Right atrium auricular region (tissue), 2 donors: Measurements from ENCODE around the gene ASS1. TPM values are rescaled to one million over a fixed set of nuclear protein-coding genes. Genes with fewer than 3 reads are reported as not detected.

Experiments used
- DNase-seq: peaks from one replicate; pipeline ENCODE4 v3.0.0-alpha.2; 2019; ENCODE audit warnings: low spot score
- H3K27ac ChIP-seq, 2 donors: fragments of 200-600 bp; sonication (generic); 1 replicate in 1 of 2; 2 replicates in 1 of 2; pipeline ENCODE4 v1.5.1; 2016 to 2019
- H3K27me3 ChIP-seq, 2 donors: fragments of 200-600 bp; sonication (generic); one replicate each; pipeline versions ENCODE4 v1.5.1 to v1.6.0; 2017 to 2019
- H3K36me3 ChIP-seq: fragments of 200-600 bp; sonication (generic); one replicate; pipeline ENCODE4 v1.5.1; 2016
- H3K4me1 ChIP-seq, 2 donors: fragments of 200-600 bp; sonication (generic); one replicate each; pipeline versions ENCODE4 v1.5.1 to v1.6.0; 2017 to 2019
- H3K4me3 ChIP-seq, 2 donors: fragments of 200-600 bp; sonication (generic); 1 replicate in 1 of 2; 2 replicates in 1 of 2; pipeline ENCODE4 v1.5.1; 2017 to 2019; ENCODE audit warnings: mild to moderate bottlenecking in 1 of 2, moderate library complexity in 1 of 2
- H3K9me3 ChIP-seq, 2 donors: fragments of 200-600 bp; sonication (generic); one replicate each; pipeline ENCODE4 v1.5.1; 2019
- total RNA-seq, 2 donors: library from RNA; depleted of rRNA; stranded (reverse); fragments of >200 nt; gene quantifications; one replicate each; pipeline ENCODE4 v1.1.0, GENCODE V29; 2016
- TF ChIP-seq, protein P1 (sequence below), 2 donors: fragments of 200-600 bp; sonication (generic); IDR thresholded peaks; one replicate each; pipeline ENCODE4 v1.5.1; 2019; ENCODE audit warnings: antibody characterized with exemption in 2 of 2

ASS1 gene
- total RNA-seq, 2 donors from 2014 or later: 75.3 to 110 TPM

DNA sequence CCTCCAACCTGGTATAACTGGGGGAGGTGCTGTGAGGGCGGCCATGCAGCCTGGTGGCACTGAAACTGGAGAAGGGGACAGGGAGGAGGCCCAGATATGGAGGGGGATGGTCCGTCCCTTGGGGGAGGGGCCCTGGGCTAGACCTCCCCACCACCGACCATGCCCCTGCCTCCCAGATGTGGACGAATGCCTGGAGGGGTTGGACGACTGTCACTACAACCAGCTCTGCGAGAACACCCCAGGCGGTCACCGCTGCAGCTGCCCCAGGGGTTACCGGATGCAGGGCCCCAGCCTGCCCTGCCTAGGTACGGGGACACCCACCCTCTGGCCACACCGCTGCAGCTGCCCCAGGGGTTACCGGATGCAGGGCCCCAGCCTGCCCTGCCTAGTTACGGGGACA lies 15.4 kb upstream of the ASS1 start:
- H3K27ac ChIP-seq: no peak overlapping the region
- no peaks in the 10 kb centered on the region for H3K9me3 ChIP-seq
- H3K4me1 ChIP-seq: peaks cover 0 to 30% of the 10 kb centered on the region in 2 donors
- no peak for DNase-seq
- TF ChIP-seq, protein P1, sequence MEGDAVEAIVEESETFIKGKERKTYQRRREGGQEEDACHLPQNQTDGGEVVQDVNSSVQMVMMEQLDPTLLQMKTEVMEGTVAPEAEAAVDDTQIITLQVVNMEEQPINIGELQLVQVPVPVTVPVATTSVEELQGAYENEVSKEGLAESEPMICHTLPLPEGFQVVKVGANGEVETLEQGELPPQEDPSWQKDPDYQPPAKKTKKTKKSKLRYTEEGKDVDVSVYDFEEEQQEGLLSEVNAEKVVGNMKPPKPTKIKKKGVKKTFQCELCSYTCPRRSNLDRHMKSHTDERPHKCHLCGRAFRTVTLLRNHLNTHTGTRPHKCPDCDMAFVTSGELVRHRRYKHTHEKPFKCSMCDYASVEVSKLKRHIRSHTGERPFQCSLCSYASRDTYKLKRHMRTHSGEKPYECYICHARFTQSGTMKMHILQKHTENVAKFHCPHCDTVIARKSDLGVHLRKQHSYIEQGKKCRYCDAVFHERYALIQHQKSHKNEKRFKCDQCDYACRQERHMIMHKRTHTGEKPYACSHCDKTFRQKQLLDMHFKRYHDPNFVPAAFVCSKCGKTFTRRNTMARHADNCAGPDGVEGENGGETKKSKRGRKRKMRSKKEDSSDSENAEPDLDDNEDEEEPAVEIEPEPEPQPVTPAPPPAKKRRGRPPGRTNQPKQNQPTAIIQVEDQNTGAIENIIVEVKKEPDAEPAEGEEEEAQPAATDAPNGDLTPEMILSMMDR (IDR thresholded peaks at IDR 0.05): no peak
- no peaks in the 10 kb centered on the region for H3K27me3 ChIP-seq
- H3K4me3 ChIP-seq: no peak overlapping the region
- H3K36me3 ChIP-seq: no peaks in the 10 kb centered on the region

DNA sequence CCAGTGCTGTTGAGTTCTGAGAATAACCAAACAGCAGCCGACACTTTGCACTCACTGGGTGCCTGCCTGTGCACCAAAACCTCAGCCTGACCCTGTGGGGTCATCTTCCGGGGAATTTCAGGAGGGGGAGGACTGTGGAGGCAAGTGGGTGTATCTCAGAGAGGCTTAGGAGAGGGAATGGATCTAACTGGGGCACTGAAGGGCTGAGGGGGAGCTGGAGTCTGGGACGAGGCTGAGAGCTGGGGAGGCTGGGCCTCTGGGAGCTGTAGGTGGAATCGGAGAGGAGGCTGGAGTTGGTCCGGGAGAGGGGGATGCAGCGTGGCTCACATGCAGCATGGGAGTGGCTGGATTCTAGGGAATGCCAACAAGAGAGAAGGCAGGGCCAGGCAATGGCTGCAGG lies 14.9 kb upstream of the ASS1 start:
- DNase-seq: no peak
- no peaks in the 10 kb centered on the region for H3K9me3 ChIP-seq
- no peaks in the 10 kb centered on the region for H3K36me3 ChIP-seq
- TF ChIP-seq, protein P1 (IDR thresholded peaks at IDR 0.05): no peak
- H3K4me3 ChIP-seq: no peak overlapping the region
- no peaks in the 10 kb centered on the region for H3K27me3 ChIP-seq
- peaks cover 0 to 30% of the 10 kb centered on the region in 2 donors for H3K4me1 ChIP-seq
- H3K27ac ChIP-seq: no peak overlapping the region

DNA sequence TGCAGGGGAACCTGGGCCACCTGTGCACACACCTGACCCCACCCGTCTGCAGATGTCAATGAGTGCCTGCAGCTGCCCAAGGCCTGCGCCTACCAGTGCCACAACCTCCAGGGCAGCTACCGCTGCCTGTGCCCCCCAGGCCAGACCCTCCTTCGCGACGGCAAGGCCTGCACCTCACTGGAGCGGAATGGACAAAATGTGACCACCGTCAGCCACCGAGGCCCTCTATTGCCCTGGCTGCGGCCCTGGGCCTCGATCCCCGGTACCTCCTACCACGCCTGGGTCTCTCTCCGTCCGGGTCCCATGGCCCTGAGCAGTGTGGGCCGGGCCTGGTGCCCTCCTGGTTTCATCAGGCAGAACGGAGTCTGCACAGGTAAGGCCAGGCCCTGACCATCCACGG lies 14.5 kb upstream of the ASS1 start:
- peaks cover 0 to 30% of the 10 kb centered on the region in 2 donors for H3K4me1 ChIP-seq
- TF ChIP-seq, protein P1 (IDR thresholded peaks at IDR 0.05): no peak
- no peaks in the 10 kb centered on the region for H3K36me3 ChIP-seq
- H3K27me3 ChIP-seq: no peaks in the 10 kb centered on the region
- no peak overlapping the region for H3K27ac ChIP-seq
- DNase-seq: no peak
- H3K4me3 ChIP-seq: no peak overlapping the region
- H3K9me3 ChIP-seq: no peaks in the 10 kb centered on the region

DNA sequence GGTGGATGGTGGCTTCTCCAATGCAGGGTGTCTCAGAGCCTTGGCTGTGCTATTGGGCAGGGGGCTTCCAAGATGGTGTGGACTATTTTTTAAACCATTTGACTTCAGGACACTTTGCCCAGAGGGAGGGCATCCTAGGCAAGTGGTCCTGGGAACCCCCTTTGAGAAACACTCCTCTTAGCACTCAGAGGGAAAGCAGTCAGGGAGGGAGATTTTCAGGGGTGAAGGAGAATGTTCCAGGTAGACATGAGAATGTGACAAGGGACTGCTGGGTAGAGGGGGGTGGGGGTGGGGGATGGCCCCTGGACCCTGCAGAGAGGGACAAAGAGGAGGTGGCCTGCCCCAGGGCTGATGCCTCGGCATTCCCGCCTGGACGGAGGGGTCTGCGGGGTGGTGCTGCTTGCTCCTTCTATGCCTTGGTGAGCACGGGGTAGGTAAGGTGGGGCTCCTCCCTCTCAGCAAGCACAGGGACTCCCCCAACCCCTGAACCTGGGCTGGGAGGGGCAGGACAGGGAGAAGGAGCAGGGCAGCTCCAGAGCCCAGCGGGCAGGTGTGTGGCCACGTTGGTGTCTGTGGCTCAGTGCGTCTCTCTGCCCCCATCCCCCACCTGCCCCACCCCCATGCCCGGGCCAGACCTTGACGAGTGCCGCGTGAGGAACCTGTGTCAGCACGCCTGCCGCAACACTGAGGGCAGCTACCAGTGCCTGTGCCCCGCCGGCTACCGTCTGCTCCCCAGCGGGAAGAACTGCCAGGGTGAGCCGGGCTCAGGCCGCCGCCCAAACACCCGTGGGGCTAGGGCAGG lies 13.8 kb upstream of the ASS1 start:
- TF ChIP-seq, protein P1 (IDR thresholded peaks at IDR 0.05): no peak
- H3K4me3 ChIP-seq: no peak overlapping the region
- H3K9me3 ChIP-seq: no peaks in the 10 kb centered on the region
- no peaks in the 10 kb centered on the region for H3K27me3 ChIP-seq
- H3K36me3 ChIP-seq: no peaks in the 10 kb centered on the region
- DNase-seq: no peak
- peaks cover 0 to 28% of the 10 kb centered on the region in 2 donors for H3K4me1 ChIP-seq
- H3K27ac ChIP-seq: no peak overlapping the region

DNA sequence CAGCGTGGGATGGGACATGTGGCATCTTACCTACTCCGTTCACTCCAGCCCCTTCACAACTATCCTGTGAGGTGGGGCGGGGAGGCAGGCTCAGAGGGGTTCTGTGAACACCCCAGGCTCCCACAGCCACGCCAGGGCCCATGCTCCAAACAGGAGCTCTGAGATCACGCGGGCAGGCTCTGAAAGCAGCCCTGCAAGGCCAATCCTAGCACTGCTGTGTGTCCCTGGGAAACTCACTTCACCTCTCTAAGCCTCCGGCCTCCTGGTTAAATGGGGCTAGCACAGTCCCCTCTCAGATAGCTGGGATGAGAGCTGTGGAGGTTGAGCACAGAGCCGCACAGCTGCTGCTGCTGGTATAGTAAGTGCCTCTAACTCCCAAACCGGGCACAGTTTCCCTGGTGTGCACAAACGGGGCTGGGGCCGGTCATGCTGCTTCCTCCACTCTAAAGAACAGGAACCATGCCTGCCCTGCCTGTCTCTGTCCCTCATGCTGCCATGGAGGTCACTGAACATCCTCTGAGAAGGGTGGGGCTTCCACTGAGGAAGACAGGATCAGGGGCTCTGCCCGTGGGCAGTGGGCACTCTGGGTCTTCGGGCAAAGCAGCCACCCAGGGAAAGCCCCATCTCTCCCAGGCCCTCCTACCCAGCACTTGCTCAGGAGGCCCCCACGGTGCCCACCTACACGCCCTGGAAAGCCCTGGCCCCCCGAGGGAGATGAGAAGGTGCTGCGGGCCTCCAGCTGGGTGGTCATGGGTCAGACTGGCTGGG lies 13.0 kb upstream of the ASS1 start:
- H3K36me3 ChIP-seq: no peaks in the 10 kb centered on the region
- no peaks in the 10 kb centered on the region for H3K27me3 ChIP-seq
- DNase-seq: no peak
- no peak overlapping the region for H3K4me3 ChIP-seq
- peaks cover 0 to 23% of the 10 kb centered on the region in 2 donors for H3K4me1 ChIP-seq
- H3K9me3 ChIP-seq: no peaks in the 10 kb centered on the region
- H3K27ac ChIP-seq: no peak overlapping the region
- TF ChIP-seq, protein P1 (IDR thresholded peaks at IDR 0.05): no peak
